CD14-positive monocyte (primary cell): ENCODE results near the gene ZRANB3. TPM values are rescaled to one million over a fixed set of nuclear protein-coding genes. Genes with fewer than 3 reads are reported as not detected.

Source experiments
- DNase-seq, 3 donors: peaks; one replicate each; pipeline ENCODE4 v3.0.0-alpha.2; 2011 to 2022
- H2AFZ ChIP-seq: 2 replicates; pipeline ENCODE4 v1.6.0; 2012; ENCODE audit warnings: mild to moderate bottlenecking, low read depth, low read length, inconsistent platforms; ENCODE audit not compliant: insufficient read depth, poor library complexity, severe bottlenecking
- H3K27ac ChIP-seq, 2 donors: 1 replicate in 1 of 2; 2 replicates in 1 of 2; pipeline ENCODE4 v1.5.1; 2012 to 2013; ENCODE audit warnings: low read length in 2 of 2, control low read depth in 1 of 2, inconsistent platforms in 1 of 2, low read depth in 1 of 2, mild to moderate bottlenecking in 1 of 2
- H3K27me3 ChIP-seq, 2 donors: one replicate each; pipeline versions ENCODE4 v1.6.0 to v1.6.1; 2011 to 2013; ENCODE audit warnings: low read length in 2 of 2; ENCODE audit not compliant: control insufficient read depth in 2 of 2, insufficient read depth in 2 of 2
- H3K36me3 ChIP-seq, 2 donors: replicated peaks in 1 of 2; 1 replicate in 1 of 2; 2 replicates in 1 of 2; pipeline versions ENCODE4 v1.5.1 to v1.6.1; 2012 to 2013; ENCODE audit warnings: low read length in 2 of 2, control low read depth in 1 of 2, inconsistent platforms in 1 of 2, mild to moderate bottlenecking in 1 of 2; ENCODE audit not compliant: insufficient read depth in 2 of 2, control insufficient read depth in 1 of 2
- H3K4me1 ChIP-seq, 2 donors: 1 replicate in 1 of 2; 2 replicates in 1 of 2; pipeline versions ENCODE4 v1.5.1 to v1.6.1; 2012 to 2013; ENCODE audit warnings: low read length in 2 of 2, control low read depth in 1 of 2, inconsistent platforms in 1 of 2, mild to moderate bottlenecking in 1 of 2, moderate library complexity in 1 of 2; ENCODE audit not compliant: insufficient read depth in 2 of 2, control insufficient read depth in 1 of 2
- H3K4me2 ChIP-seq: replicated peaks from 2 replicates; pipeline ENCODE3; 2012; ENCODE audit warnings: low read length, moderate library complexity, mild to moderate bottlenecking; ENCODE audit not compliant: poor library complexity, severe bottlenecking; ENCODE audit errors: extremely low read depth
- H3K4me3 ChIP-seq, 3 experiments: fragments of 200-600 bp in 1 of 3; sonication (generic) in 1 of 3; replicated peaks in 1 of 3; 1 replicate in 2 of 3; 2 replicates in 1 of 3; pipeline ENCODE4 v1.5.1; 2011 to 2013; ENCODE audit warnings: low read length in 3 of 3, mild to moderate bottlenecking in 3 of 3, control low read depth in 2 of 3, low read depth in 2 of 3, inconsistent platforms in 1 of 3, moderate library complexity in 1 of 3
- H3K79me2 ChIP-seq: 2 replicates; pipeline ENCODE4 v1.6.0; 2012; ENCODE audit warnings: mild to moderate bottlenecking, control low read depth, inconsistent platforms, low read length, moderate library complexity; ENCODE audit not compliant: insufficient read depth
- H3K9ac ChIP-seq: 2 replicates; pipeline ENCODE4 v1.6.0; 2017; ENCODE audit warnings: low read length, mild to moderate bottlenecking; ENCODE audit not compliant: insufficient read depth, poor library complexity, severe bottlenecking
- H3K9me3 ChIP-seq, 2 donors: replicated peaks in 1 of 2; 1 replicate in 1 of 2; 2 replicates in 1 of 2; pipeline versions ENCODE4 v1.5.1 to v1.6.1; 2012 to 2013; ENCODE audit warnings: low read length in 2 of 2, control low read depth in 1 of 2; ENCODE audit not compliant: control insufficient read depth in 1 of 2, insufficient read depth in 1 of 2
- H4K20me1 ChIP-seq: 2 replicates; pipeline ENCODE4 v1.6.0; 2012; ENCODE audit warnings: mild to moderate bottlenecking, low read length, control low read depth, moderate library complexity; ENCODE audit not compliant: insufficient read depth
- H3K27ac Mint-ChIP-seq, 7 donors: one replicate each; pipeline ENCODE4 v1.8.0; 2020; ENCODE audit warnings: mild to moderate bottlenecking in 7 of 7, mixed read lengths in 7 of 7, moderate library complexity in 6 of 7, inconsistent platforms in 2 of 7
- H3K27me3 Mint-ChIP-seq, 3 donors: one replicate each; pipeline ENCODE4 v1.8.0; 2021 to 2022; ENCODE audit warnings: low read depth in 3 of 3, mild to moderate bottlenecking in 3 of 3, mixed read lengths in 3 of 3, moderate library complexity in 3 of 3, inconsistent platforms in 1 of 3
- H3K36me3 Mint-ChIP-seq, 2 donors: one replicate each; pipeline ENCODE4 v1.8.0; 2020; ENCODE audit warnings: mixed read lengths in 2 of 2, inconsistent platforms in 1 of 2, mild to moderate bottlenecking in 1 of 2
- H3K4me1 Mint-ChIP-seq: one replicate; pipeline ENCODE4 v1.8.0; 2020; ENCODE audit warnings: mild to moderate bottlenecking, mixed read lengths
- H3K4me3 Mint-ChIP-seq, 2 donors: one replicate each; pipeline ENCODE4 v1.8.0; 2020; ENCODE audit warnings: mild to moderate bottlenecking in 2 of 2, mixed read lengths in 2 of 2, moderate library complexity in 1 of 2
- H3K9me3 Mint-ChIP-seq, 7 donors: one replicate each; pipeline ENCODE4 v1.8.0; 2020 to 2022; ENCODE audit warnings: mixed read lengths in 7 of 7, mild to moderate bottlenecking in 6 of 7, moderate library complexity in 6 of 7, inconsistent platforms in 2 of 7
- CTCF ChIP-seq: fragments of 200-600 bp; IDR thresholded peaks from one replicate; pipeline ENCODE4 v1.8.0; 2022; ENCODE audit warnings: antibody characterized with exemption, mild to moderate bottlenecking
- WGBS: methylation state at CpG from one replicate; pipeline ENCODE4 v1.1.5; 2013; ENCODE audit warnings: missing lambda C conversion rate; ENCODE audit not compliant: insufficient coverage; 5-methylcytosine and 5-hydroxymethylcytosine counted together
- intact Hi-C, 2 donors: fragments of 100-400 bp; cut with micrococcal nuclease; formaldehyde crosslinking; loops; one replicate each; pipeline versions ENCODE4 v1.15.0 to v1.15.1; 2023
- polyA plus RNA-seq, 3 donors: library from polyadenylated mRNA; depleted of rRNA in 1 of 3; unstranded in 2 of 3; stranded (reverse) in 1 of 3; fragments of 300-500 nt in 2 of 3; fragments of >200 nt in 1 of 3; fragmentation: Illumina TruSeq in 2 of 3; gene quantifications; 1 replicate in 2 of 3; 2 replicates in 1 of 3; pipeline ENCODE4 v1.2.3, GENCODE V29; 2012 to 2021

Gene ZRANB3
- polyA plus RNA-seq, 3 donors = 0.47 to 3.5 (median 0.64) TPM

GRCh38 chr2:135245071-135245470, 285.9 kb downstream of the ZRANB3 start:
- Histone ChIP-seq H3K9me3 (peaks cover 0 to 3% of the 10 kb centered on the region in 2 donors), H3K36me3 (no peaks in the 10 kb centered on the region), H3K79me2 (no peaks in the 10 kb centered on the region), H3K4me1 (no peaks in the 10 kb centered on the region), H4K20me1 (no peaks in the 10 kb centered on the region), H3K27me3 (no peaks in the 10 kb centered on the region), H3K27ac (no peak overlapping the region), H2AFZ (no peak overlapping the region), H3K9ac (no peak overlapping the region), H3K4me3 (no peak overlapping the region), H3K4me2 (no peak overlapping the region)
- DNase-seq = no peak
- TF ChIP-seq CTCF = no peak
- Mint-ChIP-seq H3K27me3 (no peaks in the 10 kb centered on the region), H3K9me3 (peaks cover 2 to 11% (median 9%) of the 10 kb centered on the region in 7 donors), H3K27ac (no peak overlapping the region), H3K36me3 (peaks cover 2 to 3% of the 10 kb centered on the region in 2 donors), H3K4me3 (no peak overlapping the region), H3K4me1 (no peaks in the 10 kb centered on the region)
- intact Hi-C loops = no loop called here

- no peaks in the 10 kb centered on the region for H3K4me1 Mint-ChIP-seq
- no peak for DNase-seq
- Histone ChIP-seq H3K36me3 (no peaks in the 10 kb centered on the region), H2AFZ (no peak overlapping the region), H3K4me1 (no peaks in the 10 kb centered on the region), H4K20me1 (no peaks in the 10 kb centered on the region), H3K27ac (no peak overlapping the region), H3K4me2 (no peak overlapping the region), H3K9ac (no peak overlapping the region), H3K27me3 (no peaks in the 10 kb centered on the region), H3K9me3 (no peaks in the 10 kb centered on the region), H3K79me2 (no peaks in the 10 kb centered on the region), H3K4me3 (no peak overlapping the region)
- no peaks in the 10 kb centered on the region for H3K27me3 Mint-ChIP-seq
- H3K4me3 Mint-ChIP-seq = no peak overlapping the region
- peak overlapping the region in 1 of 7 donors; percentile 68 for H3K27ac Mint-ChIP-seq
- no peak for TF ChIP-seq CTCF
- intact Hi-C loops = no loop called here
- 100% methylated on average over 1 of the region's 2 CpGs for WGBS
- no peaks in the 10 kb centered on the region for H3K36me3 Mint-ChIP-seq
- peaks cover 2 to 12% (median 7%) of the 10 kb centered on the region in 7 donors for H3K9me3 Mint-ChIP-seq
These were observed 292.4 kb downstream of the ZRANB3 start for GRCh38 chr2:135238651-135239050.
